Epithelial cell of esophagus (primary cell): ENCODE results near the gene DDX60.

Experiments
- DNase-seq: peaks from one replicate; pipeline ENCODE4 v3.0.0; 2010; ENCODE audit warnings: low read depth
- H3K4me3 ChIP-seq: 2 replicates; pipeline ENCODE4 v1.5.1; 2011; ENCODE audit warnings: mild to moderate bottlenecking, low read length, control low read depth
- TF ChIP-seq, protein P1 (sequence below): IDR thresholded peaks from 2 replicates; pipeline ENCODE4 v1.5.1; 2011; ENCODE audit warnings: low read depth, mild to moderate bottlenecking, low read length, control low read depth, inconsistent platforms; ENCODE audit not compliant: insufficient read depth; ENCODE audit errors: missing control alignments

The DDX60 gene, protein sequence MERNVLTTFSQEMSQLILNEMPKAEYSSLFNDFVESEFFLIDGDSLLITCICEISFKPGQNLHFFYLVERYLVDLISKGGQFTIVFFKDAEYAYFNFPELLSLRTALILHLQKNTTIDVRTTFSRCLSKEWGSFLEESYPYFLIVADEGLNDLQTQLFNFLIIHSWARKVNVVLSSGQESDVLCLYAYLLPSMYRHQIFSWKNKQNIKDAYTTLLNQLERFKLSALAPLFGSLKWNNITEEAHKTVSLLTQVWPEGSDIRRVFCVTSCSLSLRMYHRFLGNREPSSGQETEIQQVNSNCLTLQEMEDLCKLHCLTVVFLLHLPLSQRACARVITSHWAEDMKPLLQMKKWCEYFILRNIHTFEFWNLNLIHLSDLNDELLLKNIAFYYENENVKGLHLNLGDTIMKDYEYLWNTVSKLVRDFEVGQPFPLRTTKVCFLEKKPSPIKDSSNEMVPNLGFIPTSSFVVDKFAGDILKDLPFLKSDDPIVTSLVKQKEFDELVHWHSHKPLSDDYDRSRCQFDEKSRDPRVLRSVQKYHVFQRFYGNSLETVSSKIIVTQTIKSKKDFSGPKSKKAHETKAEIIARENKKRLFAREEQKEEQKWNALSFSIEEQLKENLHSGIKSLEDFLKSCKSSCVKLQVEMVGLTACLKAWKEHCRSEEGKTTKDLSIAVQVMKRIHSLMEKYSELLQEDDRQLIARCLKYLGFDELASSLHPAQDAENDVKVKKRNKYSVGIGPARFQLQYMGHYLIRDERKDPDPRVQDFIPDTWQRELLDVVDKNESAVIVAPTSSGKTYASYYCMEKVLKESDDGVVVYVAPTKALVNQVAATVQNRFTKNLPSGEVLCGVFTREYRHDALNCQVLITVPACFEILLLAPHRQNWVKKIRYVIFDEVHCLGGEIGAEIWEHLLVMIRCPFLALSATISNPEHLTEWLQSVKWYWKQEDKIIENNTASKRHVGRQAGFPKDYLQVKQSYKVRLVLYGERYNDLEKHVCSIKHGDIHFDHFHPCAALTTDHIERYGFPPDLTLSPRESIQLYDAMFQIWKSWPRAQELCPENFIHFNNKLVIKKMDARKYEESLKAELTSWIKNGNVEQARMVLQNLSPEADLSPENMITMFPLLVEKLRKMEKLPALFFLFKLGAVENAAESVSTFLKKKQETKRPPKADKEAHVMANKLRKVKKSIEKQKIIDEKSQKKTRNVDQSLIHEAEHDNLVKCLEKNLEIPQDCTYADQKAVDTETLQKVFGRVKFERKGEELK (N-terminal part only)

DNA sequence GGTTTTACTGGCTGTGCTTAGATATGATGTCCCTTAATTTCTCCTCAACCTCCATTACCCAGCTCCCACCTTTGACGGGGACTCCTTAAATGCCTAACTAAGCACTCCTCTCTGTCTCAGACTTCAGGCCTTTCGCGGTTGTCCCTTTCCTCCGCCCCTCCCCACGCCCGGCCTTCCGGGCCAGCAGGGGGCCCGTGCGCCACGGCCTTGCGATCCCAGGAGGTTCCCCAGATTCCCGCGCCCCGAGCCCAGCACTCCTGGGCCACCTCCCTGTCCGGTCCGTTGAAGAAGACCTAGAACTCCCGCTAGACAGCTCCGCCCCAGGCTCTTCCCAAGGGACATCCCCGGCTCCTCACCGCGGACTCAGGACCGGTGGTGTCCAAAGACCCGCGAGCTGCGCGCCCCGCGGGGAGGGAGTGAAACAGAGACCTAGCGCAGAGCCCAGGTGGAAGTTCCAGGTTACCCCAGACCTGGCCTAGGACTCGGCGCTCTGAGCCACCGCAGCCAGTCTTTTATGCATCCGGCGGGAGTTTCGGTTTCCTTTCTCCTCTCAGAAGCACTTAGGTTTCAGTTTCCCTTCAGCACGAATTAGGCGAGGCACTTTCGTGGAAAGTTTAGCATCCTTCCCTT lies at the start of gene DDX60:
Gene DDX60, minus strand, starts transcription at position 487 of the 630 bp plus-strand sequence. CDS start 7,493 bp downstream, outside the sequence.
- peak within 1 kb of the TSS; percentile 78 for H3K4me3 ChIP-seq
- TF ChIP-seq, protein P1, sequence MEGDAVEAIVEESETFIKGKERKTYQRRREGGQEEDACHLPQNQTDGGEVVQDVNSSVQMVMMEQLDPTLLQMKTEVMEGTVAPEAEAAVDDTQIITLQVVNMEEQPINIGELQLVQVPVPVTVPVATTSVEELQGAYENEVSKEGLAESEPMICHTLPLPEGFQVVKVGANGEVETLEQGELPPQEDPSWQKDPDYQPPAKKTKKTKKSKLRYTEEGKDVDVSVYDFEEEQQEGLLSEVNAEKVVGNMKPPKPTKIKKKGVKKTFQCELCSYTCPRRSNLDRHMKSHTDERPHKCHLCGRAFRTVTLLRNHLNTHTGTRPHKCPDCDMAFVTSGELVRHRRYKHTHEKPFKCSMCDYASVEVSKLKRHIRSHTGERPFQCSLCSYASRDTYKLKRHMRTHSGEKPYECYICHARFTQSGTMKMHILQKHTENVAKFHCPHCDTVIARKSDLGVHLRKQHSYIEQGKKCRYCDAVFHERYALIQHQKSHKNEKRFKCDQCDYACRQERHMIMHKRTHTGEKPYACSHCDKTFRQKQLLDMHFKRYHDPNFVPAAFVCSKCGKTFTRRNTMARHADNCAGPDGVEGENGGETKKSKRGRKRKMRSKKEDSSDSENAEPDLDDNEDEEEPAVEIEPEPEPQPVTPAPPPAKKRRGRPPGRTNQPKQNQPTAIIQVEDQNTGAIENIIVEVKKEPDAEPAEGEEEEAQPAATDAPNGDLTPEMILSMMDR = peak; percentile 56
- peak; percentile 76 for DNase-seq

DNA sequence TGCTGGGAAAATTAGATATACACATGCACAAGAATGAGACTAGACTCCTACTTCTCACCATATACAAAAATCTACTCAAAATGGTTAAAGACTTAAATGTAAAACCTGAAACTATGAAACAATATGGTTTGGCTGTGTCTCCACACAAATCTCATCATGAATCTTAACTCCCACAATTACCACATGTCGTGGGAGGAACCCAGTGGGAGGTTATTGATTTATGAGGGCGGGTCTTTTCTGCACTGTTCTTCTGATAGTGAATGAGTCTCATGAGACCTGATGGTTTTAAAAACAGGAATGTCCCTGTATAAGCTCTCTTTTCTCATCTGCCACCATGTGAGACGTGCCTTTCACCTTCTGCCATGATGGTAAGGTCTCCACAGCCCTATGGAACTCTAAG lies 48.5 kb upstream of the DDX60 start:
- H3K4me3 ChIP-seq = no peak overlapping the region
- DNase-seq = no peak
- TF ChIP-seq, protein P1 = no peak

DNA sequence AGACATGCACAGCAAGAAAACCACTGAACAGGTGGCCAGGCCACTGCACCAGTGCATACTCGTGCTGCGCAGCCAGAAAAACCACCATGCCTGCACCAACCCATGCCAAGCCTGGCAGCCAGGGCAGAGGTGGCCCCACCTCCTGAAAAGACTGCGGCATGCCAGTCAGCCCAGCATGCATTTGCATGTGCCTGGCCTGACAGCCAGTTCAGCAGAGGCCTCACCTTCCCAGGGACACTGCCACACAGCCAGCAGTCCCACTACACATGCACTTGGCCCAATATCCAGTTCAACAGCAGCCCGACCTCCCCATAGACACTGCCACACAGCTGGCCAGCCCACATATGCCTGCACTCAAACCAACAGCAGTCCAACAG lies 43.5 kb upstream of the DDX60 start:
- no peak overlapping the region for H3K4me3 ChIP-seq
- no peak for DNase-seq
- TF ChIP-seq, protein P1 = no peak

DNA sequence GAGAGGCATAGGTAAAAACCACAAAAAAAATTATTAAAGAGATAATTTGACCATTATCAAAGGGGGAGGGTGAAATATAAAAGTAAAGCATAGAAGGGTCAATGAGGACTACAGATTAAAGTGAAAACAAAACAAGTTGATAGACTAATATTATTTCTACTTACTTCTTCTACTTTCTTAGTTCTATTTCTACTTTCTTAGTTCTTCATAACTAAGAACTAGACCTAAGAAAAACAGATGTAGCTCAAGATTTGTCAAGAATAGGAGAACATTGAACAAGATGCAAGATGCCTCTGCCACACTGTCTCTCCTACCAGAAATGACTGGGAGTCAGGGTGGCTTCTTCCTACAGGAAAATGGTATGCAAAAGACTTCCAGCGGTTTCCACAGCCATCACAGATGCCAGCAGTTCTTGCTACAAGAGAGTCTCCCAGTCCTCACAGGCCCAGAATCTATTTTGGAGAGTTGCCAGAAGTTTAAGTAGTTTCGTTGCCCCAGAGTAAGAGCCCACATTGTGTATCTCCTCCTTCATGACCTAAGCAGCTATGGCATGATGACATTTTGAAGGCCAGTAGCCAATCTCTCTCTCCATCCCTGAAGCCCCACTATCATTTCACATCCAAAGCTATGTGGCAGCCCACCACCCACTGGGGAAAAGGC lies 42.9 kb upstream of the DDX60 start:
- no peak for DNase-seq
- TF ChIP-seq, protein P1 = no peak

DNA sequence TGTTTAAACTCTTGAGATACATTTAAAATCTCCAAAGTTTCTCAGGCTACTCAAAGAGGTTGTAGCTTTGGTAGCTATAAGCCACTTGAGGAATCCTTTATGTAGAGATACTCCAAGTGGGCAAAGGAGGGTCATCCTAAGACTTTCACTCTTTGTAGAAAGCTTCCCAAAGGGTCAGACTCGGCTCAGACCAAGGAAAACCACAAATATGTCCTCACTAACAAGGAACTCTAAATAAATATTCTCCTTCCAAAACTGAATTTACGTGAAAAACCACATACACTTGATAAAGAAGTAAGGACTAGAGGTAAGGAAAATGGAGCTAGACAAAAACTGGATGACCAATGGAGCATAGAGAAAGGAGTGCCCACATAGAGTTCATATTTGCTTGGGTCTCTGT lies 41.7 kb upstream of the DDX60 start:
- H3K4me3 ChIP-seq = no peak overlapping the region
- TF ChIP-seq, protein P1 = no peak
- no peak for DNase-seq

More for the DNA sequence above, 42.9 kb upstream of the DDX60 start:
- H3K4me3 ChIP-seq = no peak overlapping the region

DNA sequence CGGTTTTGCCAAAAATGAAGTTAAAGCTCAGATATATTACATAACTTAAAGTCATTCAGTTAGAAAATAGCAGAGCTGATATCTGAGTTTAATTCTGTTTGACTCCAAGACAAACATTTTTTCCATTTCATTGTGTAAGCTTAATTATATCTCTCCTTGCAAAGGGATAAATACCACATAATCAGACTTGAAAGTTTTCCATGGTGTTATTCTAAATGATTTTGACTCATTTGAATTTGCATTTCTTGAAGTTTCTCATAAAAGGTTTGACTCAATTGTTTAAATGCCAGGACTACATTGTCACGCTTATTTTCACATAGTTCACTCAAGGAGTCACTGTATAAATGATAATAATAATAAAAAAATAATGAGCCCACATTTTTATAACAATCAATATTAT lies 39.4 kb upstream of the DDX60 start:
- no peak overlapping the region for H3K4me3 ChIP-seq
- TF ChIP-seq, protein P1 = no peak
- no peak for DNase-seq
